HS-27A (cell line): ENCODE data around the gene WNT8A.
"Not testable (repeated sequence)": the region's sequence is repeated elsewhere in the genome, so short reads cannot be mapped to it uniquely, and the experiment has no call there.

Experiments
- DNase-seq: peaks from one replicate; pipeline ENCODE4 v3.0.0-alpha.2; 2012; ENCODE audit warnings: low read depth, missing footprints

Gene WNT8A, protein sequence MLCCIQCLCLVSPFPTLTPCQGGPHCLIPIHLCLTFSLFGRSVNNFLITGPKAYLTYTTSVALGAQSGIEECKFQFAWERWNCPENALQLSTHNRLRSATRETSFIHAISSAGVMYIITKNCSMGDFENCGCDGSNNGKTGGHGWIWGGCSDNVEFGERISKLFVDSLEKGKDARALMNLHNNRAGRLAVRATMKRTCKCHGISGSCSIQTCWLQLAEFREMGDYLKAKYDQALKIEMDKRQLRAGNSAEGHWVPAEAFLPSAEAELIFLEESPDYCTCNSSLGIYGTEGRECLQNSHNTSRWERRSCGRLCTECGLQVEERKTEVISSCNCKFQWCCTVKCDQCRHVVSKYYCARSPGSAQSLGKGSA

DNA sequence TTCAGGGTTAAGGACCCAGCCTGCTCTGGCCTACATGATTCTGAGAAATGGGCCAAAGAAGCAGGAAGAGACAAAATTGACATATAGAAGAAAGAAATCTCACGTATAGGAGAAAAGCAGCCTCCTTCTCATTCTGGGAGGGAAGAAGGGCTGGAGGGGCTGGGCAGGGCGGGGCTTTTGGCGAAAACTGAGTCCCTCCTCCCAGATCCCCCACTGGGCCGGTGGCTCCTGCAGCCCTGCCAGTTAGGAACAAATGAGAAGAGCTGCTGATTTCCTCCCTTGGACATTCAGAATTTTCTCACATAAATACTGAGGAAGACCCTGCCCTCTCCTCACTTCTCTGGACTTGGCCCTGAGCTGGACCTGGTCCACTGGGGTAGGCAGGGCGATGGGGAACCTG, at the start of gene WNT8A:
TSS of gene WNT8A (plus strand) at position 332 of the 400 bp plus-strand sequence. CDS start 95 bp downstream, outside the sequence.
- DNase-seq = no peak

DNA sequence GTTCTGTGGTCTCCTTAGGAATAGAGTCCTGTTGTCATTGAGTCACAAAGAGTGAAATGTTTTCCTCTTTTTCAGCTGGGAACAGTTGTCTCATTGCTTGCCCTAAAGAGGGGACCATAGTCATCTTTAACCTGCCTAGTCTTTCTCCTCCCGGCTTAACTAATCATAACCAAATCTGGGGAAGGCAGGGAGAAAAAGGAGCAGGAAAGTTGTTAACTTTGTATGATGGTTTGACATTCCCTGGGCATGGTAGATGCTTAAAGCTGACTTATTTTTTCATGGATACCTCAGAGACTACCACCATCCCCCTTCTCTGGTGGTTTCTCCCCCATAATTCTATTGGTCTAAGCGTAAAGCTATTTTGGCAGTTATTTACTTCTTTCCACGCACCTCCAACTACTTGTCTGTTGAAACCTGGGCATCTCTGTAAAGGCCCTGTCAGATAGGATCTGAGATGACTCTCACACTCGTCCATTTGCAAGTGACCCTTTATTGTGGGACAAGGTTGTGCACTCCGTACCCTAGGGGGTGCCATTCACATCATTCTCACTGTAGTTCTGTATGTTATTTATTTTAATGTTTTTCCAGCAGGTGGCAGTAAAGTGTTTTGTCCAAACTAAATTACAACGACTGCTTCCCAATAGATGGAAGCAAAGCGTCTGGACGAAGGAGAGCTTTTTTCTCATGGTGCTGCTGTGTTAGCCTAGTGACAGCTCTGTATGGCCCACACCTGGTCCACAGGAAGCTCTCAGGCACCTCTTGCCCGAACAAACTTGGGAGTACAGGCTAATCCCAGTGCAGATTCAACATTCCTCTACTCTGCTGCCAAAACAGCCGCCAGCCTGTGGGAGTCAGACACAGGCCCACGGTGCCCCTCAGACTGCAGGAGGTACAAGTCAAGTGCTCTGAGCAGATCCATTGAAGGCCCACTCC, 48.0 kb upstream of the WNT8A start:
- peak; percentile 41 for DNase-seq

DNA sequence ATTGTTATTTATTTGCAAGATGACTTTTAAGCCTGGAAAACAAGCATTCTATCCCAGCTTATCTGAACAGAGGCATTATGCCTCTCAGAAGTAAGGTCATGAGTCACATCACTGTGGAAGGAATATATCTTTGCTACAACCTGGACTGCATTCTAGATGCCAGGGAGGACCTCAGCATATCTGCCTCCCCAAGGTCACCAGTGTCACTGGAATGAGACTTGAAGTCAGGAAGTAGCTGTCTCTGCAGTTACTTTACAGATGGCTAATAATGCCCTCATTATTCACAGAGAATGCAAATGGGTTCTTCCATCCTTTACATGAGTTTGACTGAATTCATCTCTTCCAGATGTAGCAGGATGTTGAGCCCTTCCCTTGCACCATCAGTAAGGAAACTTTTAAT, 46.6 kb upstream of the WNT8A start:
- no peak for DNase-seq

DNA sequence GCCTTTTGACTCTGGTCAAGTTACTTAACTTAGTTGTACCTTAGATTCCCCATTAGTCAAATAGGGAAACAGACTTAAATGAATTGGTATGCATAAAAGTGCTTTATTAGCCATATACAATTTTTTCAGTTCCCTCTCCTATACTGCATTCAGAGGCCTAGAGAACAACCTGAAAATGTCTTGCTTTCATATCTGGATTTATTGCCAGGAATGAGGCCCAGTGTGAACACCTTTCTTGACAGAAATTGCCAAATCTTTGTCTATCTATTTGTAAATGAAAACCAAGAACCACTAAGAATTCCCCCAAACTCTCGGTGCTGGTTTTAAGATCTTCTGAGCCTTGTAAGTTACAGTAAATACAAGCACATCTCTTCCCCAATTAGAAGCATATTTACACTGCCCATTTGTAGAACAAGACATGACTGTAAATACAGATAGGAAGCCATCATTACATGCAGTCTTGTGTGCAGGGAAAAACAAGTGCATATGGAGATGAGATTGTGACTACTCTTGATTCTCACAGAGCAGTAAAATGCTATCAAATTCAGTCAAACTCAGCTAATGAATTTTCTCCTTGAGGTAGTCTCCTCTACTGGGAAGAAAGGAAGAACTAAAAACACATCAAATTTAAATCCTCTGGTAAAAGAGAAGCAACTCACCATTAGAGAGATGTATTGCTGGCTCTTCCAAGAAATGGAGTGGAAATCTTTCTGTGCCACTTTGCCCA, 45.8 kb upstream of the WNT8A start:
- DNase-seq = no peak

DNA sequence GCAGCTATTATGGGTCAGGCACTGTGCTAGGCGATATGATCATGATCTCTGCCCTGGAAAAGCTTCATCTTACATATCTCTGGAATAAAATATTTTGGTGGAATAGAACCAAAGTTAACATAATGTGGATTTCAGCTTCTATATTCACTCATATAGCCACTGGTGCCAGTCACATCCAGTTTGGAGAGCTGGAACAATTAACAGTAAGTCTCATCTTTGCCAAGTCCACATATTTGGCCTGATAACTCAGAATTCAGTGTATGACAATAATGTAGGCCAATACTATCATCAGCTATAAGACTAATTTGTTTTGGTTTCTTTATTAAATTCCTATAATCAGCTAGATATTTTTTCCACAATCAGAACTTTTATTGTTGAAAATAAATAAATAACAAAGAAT, 45.0 kb upstream of the WNT8A start:
- DNase-seq = no peak

DNA sequence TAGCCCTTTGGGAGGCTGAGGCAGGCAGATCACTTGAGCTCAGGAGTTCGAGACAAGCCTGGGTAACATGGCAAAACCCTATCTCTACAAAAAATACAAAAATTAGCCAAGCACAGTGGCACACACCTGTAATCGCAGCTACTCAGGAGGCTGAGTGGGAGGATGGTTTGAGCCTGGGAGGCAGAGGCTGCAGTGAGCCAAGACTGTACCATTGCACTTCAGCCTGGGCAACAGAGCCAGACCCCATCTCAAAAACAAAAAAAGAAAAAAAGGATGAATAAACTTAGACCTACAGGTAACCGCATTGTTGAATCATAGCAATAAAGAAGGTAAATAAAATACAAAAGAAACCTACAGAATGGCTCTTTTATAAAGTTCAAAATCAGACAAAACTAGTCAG, 38.5 kb upstream of the WNT8A start:
- not testable (repeated sequence) for DNase-seq

DNA sequence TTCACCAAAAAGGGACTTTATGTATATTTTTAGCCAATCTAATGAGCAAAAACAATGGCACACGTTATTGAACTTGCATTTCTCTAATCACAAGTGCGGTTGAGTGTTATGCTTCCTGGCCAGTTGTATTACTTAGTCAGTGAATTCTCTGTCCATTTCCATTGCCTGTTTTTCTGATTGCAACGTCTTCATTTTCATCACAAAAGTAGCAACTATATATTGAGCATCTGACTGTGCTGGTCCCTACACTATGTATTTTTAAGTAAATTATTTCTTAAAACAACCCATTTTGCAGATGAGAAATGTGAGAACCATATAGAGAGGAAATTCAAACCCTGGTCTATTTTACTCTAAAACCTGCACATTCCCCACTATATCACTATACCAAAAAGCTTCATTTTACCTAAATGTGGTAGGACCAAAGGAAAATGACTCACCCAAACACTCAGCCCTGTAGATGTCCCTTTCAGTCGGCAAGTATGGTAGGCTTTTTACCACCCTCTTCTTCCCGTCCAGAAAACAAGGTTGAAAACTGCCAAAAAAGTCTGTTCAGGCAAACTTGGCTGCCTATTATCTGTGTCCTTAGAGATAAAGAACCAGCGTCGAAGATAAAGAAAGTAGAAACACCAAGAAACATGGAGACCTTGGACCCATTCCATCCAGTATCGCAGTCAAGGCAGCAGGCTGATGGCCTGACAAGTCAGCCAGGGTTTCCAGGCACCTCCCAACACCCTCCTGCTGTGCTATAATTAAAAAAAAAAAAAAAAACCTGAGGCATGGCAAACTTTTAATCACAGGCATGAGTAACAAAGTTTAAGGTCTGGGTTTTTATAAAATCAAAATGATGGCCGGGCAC, 32.2 kb upstream of the WNT8A start:
- DNase-seq = no peak

DNA sequence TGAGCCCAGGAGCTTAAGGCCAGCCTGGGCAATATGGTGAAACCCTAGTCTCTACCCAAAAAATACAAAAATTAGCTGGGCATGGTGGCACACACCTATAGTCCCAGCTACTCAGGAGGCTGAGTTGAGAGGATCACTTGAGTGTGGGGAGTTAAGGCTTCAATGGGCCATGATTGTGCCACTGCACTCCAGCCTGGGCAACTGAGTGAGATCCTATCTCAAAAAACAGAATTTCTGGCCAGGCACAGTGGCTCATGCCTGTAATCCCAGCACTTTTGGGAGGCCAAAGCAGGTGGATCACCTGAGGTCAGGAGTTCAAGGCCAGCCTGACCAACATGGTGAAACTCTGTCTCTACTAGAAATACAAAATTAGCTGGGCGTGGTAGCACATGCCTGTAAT, 31.1 kb upstream of the WNT8A start:
- not testable (repeated sequence) for DNase-seq

DNA sequence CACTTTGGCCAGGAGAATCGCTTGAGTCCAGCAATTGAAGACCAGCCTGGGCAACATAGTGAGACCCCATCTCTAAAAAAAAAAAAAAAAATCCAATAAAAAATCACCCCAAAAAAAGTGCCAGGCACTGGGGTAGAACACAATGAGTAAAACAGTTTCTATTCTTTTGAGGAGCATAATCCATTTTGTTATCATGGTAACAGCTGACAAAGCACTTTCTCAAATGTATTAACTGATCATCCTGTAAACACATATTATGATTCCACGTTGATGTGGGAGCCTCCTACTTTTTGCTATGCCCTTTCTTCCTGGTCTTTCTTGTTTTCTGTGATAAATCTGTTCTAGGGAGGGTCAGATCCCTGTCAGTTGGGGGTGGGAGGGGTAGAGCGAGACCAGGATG, 30.3 kb upstream of the WNT8A start:
- no peak for DNase-seq

DNA sequence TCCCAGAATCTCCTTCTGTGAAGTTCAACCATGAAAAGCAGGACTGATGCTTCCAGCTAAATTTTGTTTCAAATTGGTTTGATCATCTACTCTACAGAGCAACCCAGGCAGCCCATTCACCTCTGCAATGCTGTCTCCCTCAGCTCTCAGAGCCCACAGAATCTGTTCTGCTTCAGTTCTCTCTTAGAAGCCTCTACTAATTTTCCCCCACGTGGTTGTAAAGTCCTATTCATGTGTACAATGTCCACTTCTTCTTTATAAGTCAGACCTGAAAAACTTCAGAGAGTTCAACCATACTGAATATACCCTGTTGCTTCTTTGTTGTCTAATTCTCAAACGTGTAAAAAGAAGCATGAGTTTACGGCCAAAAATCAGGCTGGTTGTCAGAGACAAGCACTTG, 29.6 kb upstream of the WNT8A start:
- DNase-seq = no peak

DNA sequence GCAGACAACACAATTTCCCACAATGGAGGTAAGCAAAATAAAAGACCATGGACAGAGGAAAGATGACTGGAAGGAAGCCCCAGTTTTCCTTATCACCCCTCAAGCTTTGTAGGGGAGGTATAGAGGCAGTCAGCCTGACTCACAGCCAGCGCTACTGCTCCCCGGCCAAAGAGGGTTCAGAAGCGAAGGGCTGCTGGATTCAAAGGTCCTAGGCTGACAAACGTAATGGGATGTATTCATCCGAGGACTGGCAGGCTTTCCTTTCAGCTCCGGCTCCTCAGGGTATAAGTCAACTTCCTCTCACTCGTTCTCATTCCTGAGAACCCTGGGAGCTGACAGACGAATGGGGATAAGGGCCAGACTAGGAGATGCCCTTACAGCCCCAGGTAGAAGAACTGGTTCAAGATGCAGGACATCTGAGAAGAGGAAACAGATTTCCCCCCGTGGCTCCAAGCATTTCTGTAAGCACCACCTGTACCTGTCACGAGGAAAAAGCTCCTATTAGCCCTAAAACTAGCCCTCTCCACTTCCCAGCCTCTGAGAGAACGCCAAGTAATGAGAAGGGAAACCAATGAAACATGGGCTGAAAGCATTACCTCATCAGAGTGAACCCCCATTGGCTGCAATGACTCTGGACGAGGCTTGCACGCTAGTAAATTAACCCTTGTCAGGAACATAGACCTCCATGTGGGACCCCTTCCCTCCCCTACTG, 28.8 kb upstream of the WNT8A start:
- DNase-seq = no peak

DNA sequence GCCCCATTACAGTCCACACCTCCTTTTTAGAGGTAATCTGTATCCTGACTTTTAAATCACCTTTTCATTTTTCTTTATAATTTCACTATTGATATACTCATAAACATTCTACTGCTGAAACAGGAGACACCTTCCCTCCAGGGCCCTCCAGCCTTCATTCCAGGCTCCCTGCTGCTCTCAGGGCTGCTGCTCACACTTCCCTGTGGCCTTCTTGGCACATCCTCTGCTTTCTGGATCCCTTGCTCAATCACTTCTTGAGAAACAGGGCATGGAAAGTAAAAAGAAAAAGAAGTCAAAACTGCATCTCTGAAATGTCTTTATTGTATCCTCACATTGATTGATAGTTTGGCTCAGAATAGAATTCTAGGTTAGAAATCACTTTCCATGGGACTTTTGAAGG, 19.3 kb upstream of the WNT8A start:
- no peak for DNase-seq

DNA sequence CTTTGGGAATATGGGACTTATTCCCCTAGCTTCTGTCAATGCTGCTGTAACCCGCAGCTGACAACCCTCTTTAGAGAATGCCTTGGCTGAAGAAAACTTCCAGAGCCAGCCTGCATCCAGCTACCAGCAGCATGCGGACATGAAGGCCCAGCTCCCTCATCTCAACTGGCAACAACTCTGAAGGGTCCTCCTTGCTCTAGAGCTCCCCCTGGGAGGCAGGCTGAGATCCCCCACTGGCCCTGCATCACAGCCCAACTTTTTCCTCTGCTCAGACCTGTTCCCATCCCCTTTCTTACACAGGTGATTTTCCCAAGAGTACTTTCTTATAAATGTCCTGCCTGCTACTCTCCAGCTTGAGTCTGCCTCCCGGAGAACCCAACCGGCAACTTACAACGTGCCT, 18.7 kb upstream of the WNT8A start:
- DNase-seq = no peak

DNA sequence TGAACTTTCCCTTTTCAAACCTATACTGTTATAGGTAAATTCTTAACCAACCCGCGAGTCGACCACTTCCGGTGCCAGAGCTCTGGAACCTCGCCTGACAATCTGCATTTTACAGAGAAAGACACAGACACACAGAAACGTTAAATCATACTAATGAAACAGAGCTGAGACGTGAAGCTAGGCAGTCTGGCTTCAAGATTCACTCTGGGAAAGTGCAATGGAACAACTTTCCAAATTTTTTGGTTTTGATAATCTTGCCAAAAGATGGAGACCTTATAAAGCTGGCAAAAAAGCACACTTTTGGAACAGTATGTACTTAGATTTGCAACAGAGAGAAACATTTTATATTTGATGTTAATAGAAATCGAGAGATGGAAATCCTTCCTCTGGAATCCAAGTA, 15.9 kb upstream of the WNT8A start:
- no peak for DNase-seq

DNA sequence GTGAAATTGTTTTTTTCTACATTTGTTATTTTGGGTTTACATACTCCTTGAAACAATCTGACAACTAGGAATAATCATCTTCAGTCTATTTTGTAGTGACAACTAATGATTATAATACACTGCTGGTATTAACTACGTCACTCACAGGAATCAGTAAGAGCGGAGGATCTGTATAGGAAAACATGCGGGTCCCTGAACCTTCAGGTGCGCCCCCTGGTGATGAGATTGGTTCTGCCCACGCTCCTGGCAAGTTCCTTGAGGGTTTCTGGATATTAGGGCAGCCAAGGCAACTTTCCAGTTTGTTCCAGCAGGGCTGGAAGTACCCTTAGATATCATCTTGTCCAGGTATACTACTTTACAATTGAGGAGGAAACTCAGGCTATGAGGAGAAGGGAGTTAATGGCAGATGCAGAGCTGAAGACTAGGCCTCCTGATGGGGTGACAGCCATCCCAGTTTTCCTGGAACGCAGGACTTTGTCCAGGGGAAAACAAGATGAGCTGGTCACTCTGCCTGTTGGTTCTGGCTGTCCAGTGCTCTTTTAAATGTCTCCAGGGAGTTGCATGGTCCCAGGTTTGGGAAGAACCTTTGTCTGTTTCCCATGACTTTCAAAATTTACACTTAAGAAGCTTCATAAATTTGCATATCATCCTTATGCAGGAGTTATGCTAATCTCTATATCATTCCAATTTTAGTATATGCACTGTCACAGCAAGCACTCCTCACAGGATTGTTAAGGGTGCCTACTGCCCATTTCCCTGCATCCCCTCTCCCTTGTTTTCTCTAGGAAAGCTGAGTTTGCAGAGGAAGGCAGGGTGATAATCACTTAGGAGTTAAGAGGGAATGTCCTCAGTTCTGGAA, 14.9 kb upstream of the WNT8A start:
- peak; percentile 27 for DNase-seq

DNA sequence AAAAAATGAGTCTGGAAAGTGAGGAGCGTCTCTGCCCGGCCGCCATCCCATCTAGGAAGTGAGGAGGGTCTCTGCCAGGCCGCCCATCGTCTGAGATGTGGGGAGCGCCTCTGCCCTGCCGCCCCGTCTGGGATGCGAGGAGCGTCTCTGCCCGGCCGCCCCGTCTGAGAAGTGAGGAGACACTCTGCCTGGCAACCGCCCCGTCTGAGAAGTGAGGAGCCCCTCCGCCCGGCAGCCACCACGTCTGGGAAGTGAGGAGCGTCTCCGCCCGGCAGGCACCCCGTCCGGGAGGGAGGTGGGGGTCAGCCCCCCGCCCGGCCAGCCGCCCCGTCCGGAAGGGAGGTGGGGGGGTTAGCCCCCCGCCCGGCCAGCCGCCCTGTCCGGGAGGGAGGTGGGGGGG, 13.8 kb upstream of the WNT8A start:
- not testable (repeated sequence) for DNase-seq

DNA sequence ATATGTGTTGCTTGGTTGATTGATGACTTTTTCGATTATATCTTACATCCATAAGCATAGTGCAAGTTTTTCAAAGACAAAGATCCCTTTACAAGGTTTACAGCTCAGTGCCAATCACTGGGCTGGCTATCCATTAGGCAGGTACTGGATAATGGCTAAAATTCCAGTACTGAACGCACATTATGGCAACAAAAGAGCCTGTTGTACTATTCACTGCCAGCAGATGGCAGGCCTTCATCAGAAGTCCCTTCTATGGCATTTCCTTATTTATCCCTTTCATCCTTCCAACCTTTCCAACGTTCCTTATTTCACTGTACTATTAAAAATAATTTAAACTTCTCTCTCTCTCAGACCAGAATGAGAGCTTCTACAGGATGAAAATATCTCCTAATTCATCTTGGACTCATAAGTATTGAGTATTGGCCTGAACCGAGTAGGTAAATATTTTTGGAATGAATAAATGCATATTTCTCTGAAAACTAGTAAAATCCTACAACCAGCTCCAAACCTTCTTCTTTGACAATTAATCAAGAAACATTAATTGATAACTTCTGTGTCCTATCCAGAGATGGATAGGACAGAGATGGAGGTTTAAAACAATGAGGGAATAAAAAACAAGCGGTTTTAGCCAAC, 6.7 kb upstream of the WNT8A start:
- DNase-seq = peak; percentile 7

DNA sequence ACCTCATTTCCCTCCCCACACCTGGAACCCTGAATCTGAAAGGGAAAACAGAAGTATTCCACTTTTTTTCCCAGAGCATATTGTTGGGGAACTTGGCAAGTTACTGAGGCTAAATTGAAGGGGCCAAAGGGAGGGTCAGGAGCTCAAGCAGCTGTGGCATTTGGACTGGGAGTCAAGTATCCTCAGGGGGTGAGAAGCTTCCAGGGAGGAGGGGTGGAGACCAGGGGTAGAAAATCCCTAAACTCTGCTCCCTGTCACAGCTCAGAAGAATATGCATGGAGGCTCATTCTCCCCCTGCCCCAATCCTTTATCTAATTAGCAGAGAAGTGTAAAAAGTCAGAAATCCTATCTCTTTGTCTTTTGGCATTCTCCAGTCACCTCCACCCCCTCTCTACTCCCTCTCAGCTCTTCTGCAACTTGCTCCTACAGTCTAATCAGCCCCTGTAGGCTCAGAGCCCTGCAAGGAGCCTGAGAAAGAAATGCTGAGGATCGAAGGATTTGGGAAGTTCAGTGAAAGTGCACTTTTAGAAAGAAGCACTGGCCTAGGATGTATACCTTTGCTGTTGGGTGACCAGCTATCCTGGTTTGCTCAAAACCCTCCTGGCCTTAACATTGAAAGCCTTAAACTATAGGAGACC, 5.7 kb upstream of the WNT8A start:
- no peak for DNase-seq

DNA sequence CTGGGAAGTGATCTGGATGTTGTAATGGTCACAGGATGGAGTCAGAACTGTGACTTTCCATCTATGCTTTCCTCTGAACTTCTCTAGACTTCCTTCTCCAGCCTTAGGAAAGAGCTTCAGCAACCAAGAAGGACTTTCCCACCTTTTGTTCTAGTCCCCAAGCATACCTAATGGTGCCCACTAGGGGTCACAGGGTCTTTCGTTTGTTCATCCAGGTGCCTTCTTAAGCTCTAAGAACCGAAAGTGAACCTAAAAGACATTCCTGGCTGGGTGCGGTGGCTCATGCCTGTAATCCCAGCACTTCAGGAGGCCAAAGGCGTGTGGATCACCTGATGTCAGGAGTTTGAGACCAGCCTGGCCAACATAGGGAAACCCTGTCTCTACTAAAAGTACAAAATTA, 1.8 kb upstream of the WNT8A start:
- DNase-seq = no peak
